Endodermal cell (in vitro differentiated cells): ENCODE measurements around the gene PRKAR2B. TPM values are rescaled to one million over a fixed set of nuclear protein-coding genes. Genes with fewer than 3 reads are reported as not detected.

Source experiments
- DNase-seq: peaks from one replicate; pipeline ENCODE4 v3.0.0-alpha.2; 2017
- H3K27ac ChIP-seq: 2 replicates; pipeline ENCODE4 v1.5.1; 2013; ENCODE audit warnings: mild to moderate bottlenecking, low read depth, low read length, moderate library complexity
- H3K27me3 ChIP-seq: 2 replicates; pipeline ENCODE4 v1.6.1; 2013; ENCODE audit warnings: mild to moderate bottlenecking, low read length, moderate library complexity; ENCODE audit not compliant: insufficient read depth, control insufficient read depth, poor library complexity, severe bottlenecking
- H3K36me3 ChIP-seq: 2 replicates; pipeline ENCODE4 v1.7.0; 2013; ENCODE audit warnings: mild to moderate bottlenecking, low read length, moderate library complexity; ENCODE audit not compliant: control insufficient read depth, insufficient read depth
- H3K4me1 ChIP-seq: one replicate; pipeline ENCODE4 v1.7.0; 2013; ENCODE audit warnings: low read length; ENCODE audit not compliant: control insufficient read depth, insufficient read depth
- H3K4me3 ChIP-seq: 2 replicates; pipeline ENCODE4 v1.5.1; 2013; ENCODE audit warnings: mild to moderate bottlenecking, low read length, moderate library complexity
- H3K9ac ChIP-seq: 2 replicates; pipeline ENCODE4 v1.6.1; 2013; ENCODE audit warnings: mild to moderate bottlenecking, low read length, moderate library complexity; ENCODE audit not compliant: poor library complexity, severe bottlenecking; ENCODE audit errors: extremely low read depth
- H3K9me3 ChIP-seq: 2 replicates; pipeline ENCODE4 v1.6.1; 2013; ENCODE audit warnings: mild to moderate bottlenecking, low read length, moderate library complexity; ENCODE audit not compliant: control insufficient read depth
- H3K27ac Mint-ChIP-seq: 2 replicates; pipeline ENCODE4 v1.8.0; 2020; ENCODE audit warnings: mixed read lengths
- H3K27me3 Mint-ChIP-seq: 2 replicates; pipeline ENCODE4 v1.8.0; 2021; ENCODE audit warnings: mild to moderate bottlenecking, mixed read lengths; ENCODE audit not compliant: insufficient read depth
- H3K36me3 Mint-ChIP-seq: 2 replicates; pipeline ENCODE4 v1.8.0; 2020; ENCODE audit warnings: low read depth, mixed read lengths
- H3K4me1 Mint-ChIP-seq: 2 replicates; pipeline ENCODE4 v1.8.0; 2020; ENCODE audit warnings: mixed read lengths
- H3K4me3 Mint-ChIP-seq: 2 replicates; pipeline ENCODE4 v1.8.0; 2020; ENCODE audit warnings: mild to moderate bottlenecking, moderate library complexity, mixed read lengths
- H3K9me3 Mint-ChIP-seq: 2 replicates; pipeline ENCODE4 v1.8.0; 2020; ENCODE audit warnings: mild to moderate bottlenecking, mixed read lengths
- CTCF ChIP-seq: fragments of 200-600 bp; sonication (generic); conservative IDR thresholded peaks from 2 replicates; pipeline ENCODE4 v1.5.0; 2021; ENCODE audit warnings: antibody characterized with exemption, mild to moderate bottlenecking
- WGBS, 2 experiments: methylation state at CpG; one replicate each; pipeline versions ENCODE4 v1.1.5 to v1.1.7; 2013; ENCODE audit warnings: missing lambda C conversion rate in 2 of 2, mixed read lengths in 1 of 2; ENCODE audit not compliant: insufficient coverage in 1 of 2, insufficient read length in 1 of 2; 5-methylcytosine and 5-hydroxymethylcytosine counted together
- total RNA-seq, 2 donors: library from RNA; stranded (reverse); fragmentation: NEBNext Ultra II Directional in 1 of 2; extraction: Animal tissue kit (Norgen Biotek cat#: 25700) in 1 of 2; gene quantifications; 2 replicates in 1 of 2; 3 replicates in 1 of 2; pipeline ENCODE4 v1.2.1, GENCODE V29; 2021

Gene PRKAR2B
- total RNA-seq, 2 donors from 2014 or later, result 7.3 to 10.2 TPM

- 97 to 100% methylated on average over 1 to 3 of the region's 3 CpGs for WGBS, 2 experiments
- no peaks in the 10 kb centered on the region for H3K4me1 ChIP-seq
- H3K36me3 Mint-ChIP-seq, result no peaks in the 10 kb centered on the region
- no peak overlapping the region for H3K27ac Mint-ChIP-seq
- no peaks in the 10 kb centered on the region for H3K27me3 ChIP-seq
- H3K4me1 Mint-ChIP-seq, result no peaks in the 10 kb centered on the region
- no peaks in the 10 kb centered on the region for H3K9me3 Mint-ChIP-seq
- H3K4me3 ChIP-seq, result no peak overlapping the region
- DNase-seq, result no peak
- H3K9ac ChIP-seq, result no peak overlapping the region
- no peaks in the 10 kb centered on the region for H3K9me3 ChIP-seq
- H3K4me3 Mint-ChIP-seq, result no peak overlapping the region
- no peak overlapping the region for H3K27ac ChIP-seq
- no peaks in the 10 kb centered on the region for H3K36me3 ChIP-seq
- no peak for TF ChIP-seq CTCF
- H3K27me3 Mint-ChIP-seq, result no peaks in the 10 kb centered on the region
Observed at GRCh38 chr7:107071129-107071528, 26.6 kb downstream of the PRKAR2B start.

- Histone ChIP-seq H3K4me3 (no peak overlapping the region), H3K4me1 (no peaks in the 10 kb centered on the region), H3K9ac (no peak overlapping the region), H3K9me3 (no peaks in the 10 kb centered on the region), H3K36me3 (no peaks in the 10 kb centered on the region), H3K27me3 (no peaks in the 10 kb centered on the region), H3K27ac (no peak overlapping the region)
- H3K36me3 Mint-ChIP-seq, result no peaks in the 10 kb centered on the region
- WGBS, 2 experiments, result 73 to 100% methylated on average over 1 of the region's 1 CpG
- H3K27ac Mint-ChIP-seq, result no peak overlapping the region
- no peaks in the 10 kb centered on the region for H3K27me3 Mint-ChIP-seq
- no peaks in the 10 kb centered on the region for H3K9me3 Mint-ChIP-seq
- no peak overlapping the region for H3K4me3 Mint-ChIP-seq
- H3K4me1 Mint-ChIP-seq, result no peaks in the 10 kb centered on the region
- no peak for DNase-seq
- TF ChIP-seq CTCF, result no peak
Observed at GRCh38 chr7:107072133-107072532, 27.6 kb downstream of the PRKAR2B start.

- 90 to 98% methylated on average over 4 to 6 of the region's 6 CpGs for WGBS, 2 experiments
- no peak for DNase-seq
- Histone ChIP-seq H3K27ac (no peak overlapping the region), H3K4me1 (no peaks in the 10 kb centered on the region), H3K9ac (no peak overlapping the region), H3K27me3 (no peaks in the 10 kb centered on the region), H3K9me3 (no peaks in the 10 kb centered on the region), H3K36me3 (no peaks in the 10 kb centered on the region), H3K4me3 (no peak overlapping the region)
- Mint-ChIP-seq H3K4me1 (peaks cover 16% of the 10 kb centered on the region), H3K9me3 (no peaks in the 10 kb centered on the region), H3K36me3 (no peaks in the 10 kb centered on the region), H3K4me3 (no peak overlapping the region), H3K27ac (no peak overlapping the region), H3K27me3 (no peaks in the 10 kb centered on the region)
- no peak for TF ChIP-seq CTCF
Observed at GRCh38 chr7:107075863-107076574, 31.5 kb downstream of the PRKAR2B start.
